ENCODE results near the gene DDX47.
"Not testable (repeated sequence)": the region's sequence is repeated elsewhere in the genome, so short reads cannot be mapped to it uniquely, and the experiment has no call there.

Gene DDX47

GRCh38 chr12:12799163-12799920, 13.8 kb upstream of the DDX47 start:
- H3K4me2 ChIP-seq (ENCODE audit: low read length) = no peak overlapping the region
- no peaks in the 10 kb centered on the region for H3K9me3 ChIP-seq (ENCODE audit: control insufficient read depth, low read length)
- H3K79me2 ChIP-seq = no peaks in the 10 kb centered on the region
- H3K4me1 ChIP-seq = no peaks in the 10 kb centered on the region
- no peak for TF ChIP-seq CTCF (IDR thresholded peaks at IDR 0.05)
- H3K36me3 ChIP-seq (ENCODE audit: control insufficient read depth, insufficient read depth, low read length) = no peaks in the 10 kb centered on the region
- H2AFZ ChIP-seq = no peak overlapping the region
- no peak overlapping the region for H3K4me3 ChIP-seq (ENCODE audit: low read depth, low read length)
- H3K9ac ChIP-seq = no peak overlapping the region
- H3K27me3 ChIP-seq (ENCODE audit: control insufficient read depth, insufficient read depth, low read length) = no peaks in the 10 kb centered on the region
- no peak overlapping the region for H3K27ac ChIP-seq

DNA sequence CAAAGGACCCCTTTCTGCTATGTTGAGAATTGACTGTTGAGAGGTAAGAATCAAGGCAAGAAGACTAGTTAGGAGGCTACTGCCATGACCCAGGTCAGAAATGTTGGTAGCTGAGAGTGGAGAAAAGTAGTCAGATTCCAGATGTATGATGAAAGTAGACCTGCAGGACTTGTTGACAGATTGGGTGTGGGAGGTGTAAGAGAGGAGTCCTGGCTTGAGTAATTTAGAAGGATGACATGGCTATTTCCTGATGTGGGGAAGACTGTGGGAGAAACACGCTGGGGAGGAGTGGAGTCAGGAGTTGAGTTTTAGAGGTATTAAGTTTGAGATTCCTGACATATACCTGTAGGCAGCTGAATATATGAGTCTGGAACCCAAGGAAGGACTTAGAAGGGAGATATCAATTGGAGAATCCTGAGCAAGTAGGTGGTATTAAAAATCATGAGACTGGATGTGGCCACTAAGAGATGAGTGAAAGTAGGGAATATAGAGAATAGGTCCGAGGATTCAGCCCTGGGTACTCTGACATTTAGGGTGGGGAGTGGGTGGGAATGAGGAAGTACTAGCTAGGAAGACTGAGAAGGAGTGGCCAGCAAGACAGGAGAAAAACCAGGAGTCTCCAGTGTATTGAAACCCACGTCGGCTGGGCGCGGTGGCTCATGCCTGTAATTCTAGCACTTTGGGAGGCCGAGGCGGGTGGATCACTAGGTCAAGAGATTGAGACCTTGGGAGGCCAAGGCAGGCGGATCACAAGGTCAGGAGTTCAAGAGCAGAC, 12.6 kb upstream of the DDX47 start:
- Histone ChIP-seq H3K36me3 (ENCODE audit: control insufficient read depth, insufficient read depth, low read length) (no peaks in the 10 kb centered on the region), H3K79me2 (no peaks in the 10 kb centered on the region), H3K4me1 (no peaks in the 10 kb centered on the region), H3K27ac (no peak overlapping the region), H3K9ac (no peak overlapping the region), H3K4me2 (ENCODE audit: low read length) (no peak overlapping the region), H2AFZ (no peak overlapping the region), H3K9me3 (ENCODE audit: control insufficient read depth, low read length) (no peaks in the 10 kb centered on the region), H3K4me3 (ENCODE audit: low read depth, low read length) (no peak overlapping the region), H3K27me3 (ENCODE audit: control insufficient read depth, insufficient read depth, low read length) (no peaks in the 10 kb centered on the region)
- TF ChIP-seq CTCF (IDR thresholded peaks at IDR 0.05) = no peak

- H3K9me3 ChIP-seq (ENCODE audit: control insufficient read depth, low read length); H3K4me1 ChIP-seq; H3K4me2 ChIP-seq (ENCODE audit: low read length); H3K79me2 ChIP-seq; H2AFZ ChIP-seq; H3K27ac ChIP-seq; H3K9ac ChIP-seq; H3K27me3 ChIP-seq (ENCODE audit: control insufficient read depth, insufficient read depth, low read length); H3K36me3 ChIP-seq (ENCODE audit: control insufficient read depth, insufficient read depth, low read length); H3K4me3 ChIP-seq (ENCODE audit: low read depth, low read length): not testable (repeated sequence)
Measured at GRCh38 chr12:12801656-12802055, 11.5 kb upstream of the DDX47 start.

DNA sequence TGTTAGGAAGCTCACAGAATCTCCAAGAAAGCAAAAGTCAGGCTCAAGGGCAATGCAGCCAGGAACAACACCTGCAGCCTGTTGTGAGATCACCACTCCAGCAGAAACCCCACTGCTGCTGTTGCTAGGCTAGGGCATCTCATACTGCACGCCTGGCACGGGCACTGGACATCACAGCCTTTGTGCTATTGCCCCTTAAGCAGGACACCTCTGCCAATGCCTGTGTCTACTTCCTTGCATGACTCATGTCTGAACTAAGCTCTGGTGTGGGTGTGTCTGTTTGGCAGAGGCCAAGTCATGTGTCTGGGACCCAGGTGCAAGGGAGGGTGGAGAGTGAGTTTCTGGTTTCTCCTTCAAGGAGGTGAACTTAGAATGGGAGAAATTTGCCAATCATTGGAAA, 10.0 kb upstream of the DDX47 start:
- Histone ChIP-seq H3K9ac (no peak overlapping the region), H3K27me3 (ENCODE audit: control insufficient read depth, insufficient read depth, low read length) (no peaks in the 10 kb centered on the region), H3K27ac (no peak overlapping the region), H3K4me2 (ENCODE audit: low read length) (no peak overlapping the region), H3K9me3 (ENCODE audit: control insufficient read depth, low read length) (no peaks in the 10 kb centered on the region), H3K79me2 (no peaks in the 10 kb centered on the region), H3K36me3 (ENCODE audit: control insufficient read depth, insufficient read depth, low read length) (no peaks in the 10 kb centered on the region), H3K4me1 (no peaks in the 10 kb centered on the region), H3K4me3 (ENCODE audit: low read depth, low read length) (no peak overlapping the region), H2AFZ (no peak overlapping the region)
- TF ChIP-seq CTCF (IDR thresholded peaks at IDR 0.05) = no peak

DNA sequence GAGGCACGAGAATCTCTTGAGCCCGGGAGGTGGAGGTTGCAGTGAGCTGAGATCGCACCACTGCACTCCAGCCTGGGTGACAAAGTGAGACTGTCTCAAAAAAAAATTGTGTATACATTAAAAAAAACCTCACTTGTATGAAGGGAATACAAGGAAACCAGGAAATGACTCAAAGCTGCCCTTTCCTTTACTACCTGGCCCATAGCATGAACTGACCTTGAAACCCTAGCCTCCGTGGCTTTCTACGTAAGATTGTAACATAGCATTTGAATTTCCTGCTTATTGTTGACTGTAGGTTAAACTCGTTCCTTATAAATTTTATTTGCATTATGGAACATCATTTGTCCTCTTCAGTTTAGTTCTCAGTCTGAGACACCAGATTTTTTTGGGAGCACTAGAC, 9.1 kb upstream of the DDX47 start:
- H3K27me3 ChIP-seq (ENCODE audit: control insufficient read depth, insufficient read depth, low read length) = no peaks in the 10 kb centered on the region
- H3K27ac ChIP-seq = no peak overlapping the region
- TF ChIP-seq CTCF (IDR thresholded peaks at IDR 0.05) = no peak
- no peak overlapping the region for H3K9ac ChIP-seq
- H3K79me2 ChIP-seq = no peaks in the 10 kb centered on the region
- no peaks in the 10 kb centered on the region for H3K9me3 ChIP-seq (ENCODE audit: control insufficient read depth, low read length)
- no peak overlapping the region for H3K4me2 ChIP-seq (ENCODE audit: low read length)
- H3K4me1 ChIP-seq = no peaks in the 10 kb centered on the region
- H3K36me3 ChIP-seq (ENCODE audit: control insufficient read depth, insufficient read depth, low read length) = no peaks in the 10 kb centered on the region
- no peak overlapping the region for H2AFZ ChIP-seq
- H3K4me3 ChIP-seq (ENCODE audit: low read depth, low read length) = no peak overlapping the region

Data from parathyroid adenoma (tissue), 2 donors.